ENCODE measurements around the gene NR2F2.

NR2F2 gene

DNA sequence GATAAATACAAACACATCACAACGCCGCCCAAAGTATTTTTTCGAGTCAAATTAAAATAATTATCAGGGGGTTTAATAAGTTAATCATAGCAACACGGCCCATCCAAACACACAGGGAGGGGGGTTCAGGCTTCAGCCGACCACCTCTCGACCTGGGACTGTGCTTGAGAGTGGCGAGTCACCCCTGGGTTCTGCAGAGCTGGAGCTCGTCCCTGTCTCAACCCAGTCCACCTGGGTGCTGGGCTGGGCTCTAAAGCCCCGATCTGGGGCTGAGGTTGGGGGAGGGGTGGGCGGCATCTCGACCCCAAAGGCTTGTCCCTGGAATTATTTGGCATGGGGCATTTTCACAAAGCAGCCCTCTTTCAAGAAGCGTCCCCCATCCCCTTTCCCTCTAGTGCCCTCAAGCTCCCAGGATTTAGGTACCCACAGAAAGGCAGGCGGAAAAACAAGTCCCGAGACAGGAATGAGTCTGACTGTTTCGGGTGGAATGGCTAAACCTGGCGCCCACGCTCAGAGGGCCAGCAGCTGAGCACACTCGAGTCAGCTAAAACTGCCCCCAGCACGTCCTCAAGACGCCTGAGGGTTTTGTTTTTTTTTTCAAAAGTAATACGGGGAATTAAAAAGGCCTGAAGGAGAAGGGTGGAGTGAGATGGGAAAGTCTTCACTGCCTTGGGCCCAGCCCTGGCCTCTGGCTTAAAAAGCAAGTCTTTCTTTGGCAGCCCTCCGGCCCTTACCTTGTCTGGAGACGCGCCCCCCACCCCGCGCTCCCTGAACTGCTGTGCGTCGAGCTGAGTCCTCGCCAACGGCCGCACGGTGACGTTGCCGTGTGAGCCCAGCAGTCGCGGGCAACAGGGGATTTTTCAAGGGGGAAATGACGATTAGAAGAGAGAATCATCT is 32.5 kb downstream of the NR2F2 start:
- no peak overlapping the region for H3K4me3 ChIP-seq (ENCODE audit: insufficient read length, low read depth)
- peaks cover 98% of the 10 kb centered on the region for H3K27me3 ChIP-seq (ENCODE audit: insufficient read depth, insufficient read length)
- peaks cover 24% of the 10 kb centered on the region for H3K4me1 ChIP-seq (ENCODE audit: insufficient read depth, insufficient read length)
- peak overlapping the region; percentile 21 for H3K9ac ChIP-seq (ENCODE audit: insufficient read length, low read depth)
- no peak for DNase-seq (ENCODE audit: low read depth, low spot score)
- no peaks in the 10 kb centered on the region for H3K9me3 ChIP-seq (ENCODE audit: insufficient read depth, low read length)
- no peaks in the 10 kb centered on the region for H3K36me3 ChIP-seq (ENCODE audit: insufficient read depth, insufficient read length, low read length)
- TF ChIP-seq YY1 (IDR thresholded peaks at IDR 0.05; ENCODE audit: insufficient read depth, insufficient read length) (no peak), SUZ12 (IDR thresholded peaks at IDR 0.05; ENCODE audit: extremely low read depth, insufficient read depth, insufficient read length) (peak; percentile 31), ZNF274 (IDR thresholded peaks at IDR 0.05; ENCODE audit: low read depth, low read length) (no peak)

DNA sequence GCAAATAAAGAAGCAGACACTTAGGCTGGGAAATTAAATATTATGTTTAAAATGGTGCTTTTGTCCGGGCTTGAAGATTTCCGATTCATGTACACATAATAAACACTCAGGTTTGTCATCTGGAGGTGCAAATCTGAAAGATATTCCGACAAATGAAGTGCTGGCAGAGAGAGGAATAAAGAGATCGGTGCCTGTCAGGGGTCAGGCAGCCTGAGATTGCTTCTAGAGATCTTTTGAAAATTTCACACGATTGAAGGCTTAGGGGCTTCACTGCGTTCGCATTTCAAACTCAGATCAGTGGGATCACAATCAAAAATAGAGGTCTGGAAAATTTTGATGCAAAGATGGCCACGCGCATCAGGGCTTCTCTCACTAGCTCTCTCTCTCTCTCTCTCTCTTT is 33.2 kb downstream of the NR2F2 start:
- no peak for DNase-seq (ENCODE audit: low read depth, low spot score)
- Histone ChIP-seq H3K9me3 (ENCODE audit: insufficient read depth, low read length) (no peaks in the 10 kb centered on the region), H3K4me1 (ENCODE audit: insufficient read depth, insufficient read length) (peaks cover 23% of the 10 kb centered on the region), H3K36me3 (ENCODE audit: insufficient read depth, insufficient read length, low read length) (no peaks in the 10 kb centered on the region), H3K9ac (ENCODE audit: insufficient read length, low read depth) (no peak overlapping the region), H3K27me3 (ENCODE audit: insufficient read depth, insufficient read length) (peaks cover 98% of the 10 kb centered on the region), H3K4me3 (ENCODE audit: insufficient read length, low read depth) (no peak overlapping the region)
- TF ChIP-seq YY1 (IDR thresholded peaks at IDR 0.05; ENCODE audit: insufficient read depth, insufficient read length), result no peak
- no peak for TF ChIP-seq ZNF274 (IDR thresholded peaks at IDR 0.05; ENCODE audit: low read depth, low read length)
- no peak for TF ChIP-seq SUZ12 (IDR thresholded peaks at IDR 0.05; ENCODE audit: extremely low read depth, insufficient read depth, insufficient read length)

DNA sequence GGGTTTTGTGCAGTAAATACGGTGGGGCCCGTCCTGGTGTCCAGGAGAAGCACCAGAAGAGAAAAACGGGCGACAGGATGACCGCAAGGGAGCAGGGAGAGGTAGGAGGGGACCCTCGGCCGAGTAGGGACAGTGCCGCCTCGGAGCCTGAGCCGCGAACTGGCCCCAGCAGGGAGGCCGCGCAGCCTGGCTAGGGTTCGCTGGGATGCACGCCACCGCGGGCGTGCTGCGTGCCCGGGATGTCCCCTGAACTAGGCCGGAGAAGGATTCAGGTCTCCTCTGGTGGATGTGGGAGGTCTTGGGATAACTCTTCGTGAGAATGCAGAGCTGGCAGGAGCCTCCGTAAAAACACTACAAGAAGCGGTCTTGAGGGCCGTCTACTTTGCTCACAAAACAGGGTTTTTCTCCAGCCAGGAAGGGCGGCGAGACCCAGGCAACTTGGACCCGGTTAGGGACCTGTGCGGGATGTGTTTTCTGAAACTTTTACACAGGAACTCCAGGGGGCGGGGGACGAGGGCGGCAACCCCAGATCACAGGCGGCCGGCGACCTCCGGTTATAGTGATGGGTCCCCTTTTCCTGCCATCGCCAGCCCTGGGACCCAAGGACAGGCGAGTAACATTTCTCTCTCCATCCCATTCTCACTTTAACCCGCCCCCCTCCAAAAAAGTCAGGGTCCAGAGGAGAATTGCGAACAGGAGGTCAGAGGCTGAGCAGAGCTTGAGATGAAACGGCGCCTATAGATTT is 35.5 kb downstream of the NR2F2 start:
- H3K4me1 ChIP-seq (ENCODE audit: insufficient read depth, insufficient read length), result peaks cover 24% of the 10 kb centered on the region
- peak overlapping the region; percentile 32 for H3K9ac ChIP-seq (ENCODE audit: insufficient read length, low read depth)
- H3K4me3 ChIP-seq (ENCODE audit: insufficient read length, low read depth), result peak overlapping the region; percentile 26
- no peaks in the 10 kb centered on the region for H3K36me3 ChIP-seq (ENCODE audit: insufficient read depth, insufficient read length, low read length)
- DNase-seq (ENCODE audit: low read depth, low spot score), result no peak
- H3K27me3 ChIP-seq (ENCODE audit: insufficient read depth, insufficient read length), result peaks cover 100% of the 10 kb centered on the region
- TF ChIP-seq SUZ12 (IDR thresholded peaks at IDR 0.05; ENCODE audit: extremely low read depth, insufficient read depth, insufficient read length) (peak; percentile 99), YY1 (IDR thresholded peaks at IDR 0.05; ENCODE audit: insufficient read depth, insufficient read length) (no peak)
- H3K9me3 ChIP-seq (ENCODE audit: insufficient read depth, low read length), result no peaks in the 10 kb centered on the region

DNA sequence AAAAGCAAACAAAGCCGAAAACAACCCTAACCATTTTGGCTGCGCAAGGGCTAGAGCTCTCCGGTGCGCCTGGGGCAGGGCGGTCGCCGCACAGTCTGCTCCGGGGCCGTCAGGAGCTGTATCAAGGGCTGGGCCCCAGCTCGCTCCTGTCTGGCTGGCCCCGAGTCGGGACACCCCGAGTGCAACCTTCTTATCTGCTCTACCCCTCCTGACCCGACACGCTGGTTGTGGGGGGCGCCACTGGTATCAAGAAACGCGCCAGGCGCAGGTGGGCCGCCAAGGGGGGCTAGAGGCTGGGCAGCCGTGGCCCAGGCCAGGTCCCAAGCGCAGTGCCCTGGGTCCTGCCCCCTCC is 36.0 kb downstream of the NR2F2 start:
- H3K4me3 ChIP-seq (ENCODE audit: insufficient read length, low read depth), result no peak overlapping the region
- no peak for DNase-seq (ENCODE audit: low read depth, low spot score)
- peaks cover 24% of the 10 kb centered on the region for H3K4me1 ChIP-seq (ENCODE audit: insufficient read depth, insufficient read length)
- no peaks in the 10 kb centered on the region for H3K9me3 ChIP-seq (ENCODE audit: insufficient read depth, low read length)
- no peaks in the 10 kb centered on the region for H3K36me3 ChIP-seq (ENCODE audit: insufficient read depth, insufficient read length, low read length)
- H3K27me3 ChIP-seq (ENCODE audit: insufficient read depth, insufficient read length), result peaks cover 97% of the 10 kb centered on the region
- TF ChIP-seq YY1 (IDR thresholded peaks at IDR 0.05; ENCODE audit: insufficient read depth, insufficient read length) (no peak), ZNF274 (IDR thresholded peaks at IDR 0.05; ENCODE audit: low read depth, low read length) (no peak), SUZ12 (IDR thresholded peaks at IDR 0.05; ENCODE audit: extremely low read depth, insufficient read depth, insufficient read length) (no peak)
- H3K9ac ChIP-seq (ENCODE audit: insufficient read length, low read depth), result no peak overlapping the region

DNA sequence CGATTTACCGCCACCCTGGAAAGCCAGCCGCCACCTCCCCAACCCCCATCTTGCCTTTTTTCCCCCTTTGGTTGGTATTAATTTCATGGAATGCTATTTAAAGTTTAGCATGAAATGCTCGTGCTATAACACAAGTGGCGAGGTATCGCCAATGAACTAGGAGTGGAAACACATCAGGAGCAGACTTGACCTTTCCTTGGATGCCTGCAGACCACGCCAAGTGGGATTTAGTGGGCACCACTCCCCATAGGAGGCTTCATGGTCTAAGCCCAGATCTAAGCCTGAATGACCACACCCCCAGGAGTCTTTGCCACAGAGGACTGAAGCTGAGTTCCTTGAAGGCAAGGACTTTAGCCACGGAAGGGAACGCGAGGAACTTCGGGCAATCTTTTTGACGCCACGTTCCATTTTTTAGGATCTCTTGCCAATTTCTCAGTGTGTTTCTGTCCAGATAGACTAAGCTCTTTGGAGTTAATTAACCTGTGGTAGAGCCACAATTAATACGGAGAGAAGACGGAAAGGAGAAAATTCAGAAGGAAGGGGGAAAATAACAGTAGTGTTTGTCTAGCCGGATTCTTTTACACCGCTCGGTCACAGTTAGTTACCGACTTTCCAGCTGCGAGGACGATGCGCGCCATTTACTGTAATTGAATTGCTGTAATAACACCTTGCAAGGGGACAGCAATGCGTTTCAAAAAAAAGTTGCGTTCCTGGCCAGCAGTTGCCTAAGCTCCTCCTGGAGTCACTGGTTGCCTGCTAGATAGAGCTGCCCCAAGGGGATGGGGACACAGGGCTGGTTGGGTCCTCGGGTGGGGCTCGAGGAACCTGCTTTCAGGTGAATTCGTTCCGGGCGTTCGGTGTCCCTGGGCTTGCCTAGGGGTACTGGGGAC is 37.1 kb downstream of the NR2F2 start:
- H3K27me3 ChIP-seq (ENCODE audit: insufficient read depth, insufficient read length), result peaks cover 93% of the 10 kb centered on the region
- peak overlapping the region; percentile 28 for H3K4me3 ChIP-seq (ENCODE audit: insufficient read length, low read depth)
- DNase-seq (ENCODE audit: low read depth, low spot score), result no peak
- H3K4me1 ChIP-seq (ENCODE audit: insufficient read depth, insufficient read length), result peaks cover 21% of the 10 kb centered on the region
- H3K9ac ChIP-seq (ENCODE audit: insufficient read length, low read depth), result no peak overlapping the region
- no peaks in the 10 kb centered on the region for H3K36me3 ChIP-seq (ENCODE audit: insufficient read depth, insufficient read length, low read length)
- no peaks in the 10 kb centered on the region for H3K9me3 ChIP-seq (ENCODE audit: insufficient read depth, low read length)
- TF ChIP-seq YY1 (IDR thresholded peaks at IDR 0.05; ENCODE audit: insufficient read depth, insufficient read length) (no peak), SUZ12 (IDR thresholded peaks at IDR 0.05; ENCODE audit: extremely low read depth, insufficient read depth, insufficient read length) (no peak)

DNA sequence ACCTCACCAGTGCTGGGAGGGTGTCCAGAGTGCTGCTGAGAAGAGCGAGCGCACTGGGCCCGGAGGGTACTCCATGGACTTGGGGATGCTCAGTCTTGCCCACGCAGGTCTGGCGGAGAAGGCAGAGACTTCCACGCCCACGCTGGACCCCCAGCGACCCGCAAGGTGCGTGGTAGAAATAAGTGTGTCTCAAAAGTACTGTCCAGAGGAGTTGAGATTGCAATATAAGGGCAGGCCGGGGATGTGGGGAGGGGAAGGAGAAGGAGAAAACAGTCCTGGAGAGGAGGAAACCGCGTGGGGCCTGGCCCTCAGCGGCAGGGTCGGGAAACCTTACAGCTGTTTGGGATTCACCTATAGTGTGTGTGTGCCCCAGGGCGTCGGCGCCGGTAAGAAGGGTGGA is 38.9 kb downstream of the NR2F2 start:
- DNase-seq (ENCODE audit: low read depth, low spot score), result no peak

More for the DNA sequence above, 38.9 kb downstream of the NR2F2 start:
- TF ChIP-seq ZNF274 (IDR thresholded peaks at IDR 0.05; ENCODE audit: low read depth, low read length) (no peak), SUZ12 (IDR thresholded peaks at IDR 0.05; ENCODE audit: extremely low read depth, insufficient read depth, insufficient read length) (no peak), YY1 (IDR thresholded peaks at IDR 0.05; ENCODE audit: insufficient read depth, insufficient read length) (no peak)
- H3K27me3 ChIP-seq (ENCODE audit: insufficient read depth, insufficient read length), result peaks cover 75% of the 10 kb centered on the region
- H3K4me3 ChIP-seq (ENCODE audit: insufficient read length, low read depth), result no peak overlapping the region
- H3K4me1 ChIP-seq (ENCODE audit: insufficient read depth, insufficient read length), result peaks cover 18% of the 10 kb centered on the region
- H3K36me3 ChIP-seq (ENCODE audit: insufficient read depth, insufficient read length, low read length), result no peaks in the 10 kb centered on the region
- H3K9ac ChIP-seq (ENCODE audit: insufficient read length, low read depth), result no peak overlapping the region
- no peaks in the 10 kb centered on the region for H3K9me3 ChIP-seq (ENCODE audit: insufficient read depth, low read length)
